HG03558 (cell line): ENCODE data around the gene GNAT1.

Source experiments
- ATAC-seq: cut with Tn5 transposase; IDR thresholded peaks from one replicate; pipeline ENCODE4 v1.9.1; 2021; ENCODE audit warnings: moderate number of reproducible peaks; ENCODE audit not compliant: unreplicated experiment; ENCODE audit errors: extremely low read depth

GNAT1 gene

DNA sequence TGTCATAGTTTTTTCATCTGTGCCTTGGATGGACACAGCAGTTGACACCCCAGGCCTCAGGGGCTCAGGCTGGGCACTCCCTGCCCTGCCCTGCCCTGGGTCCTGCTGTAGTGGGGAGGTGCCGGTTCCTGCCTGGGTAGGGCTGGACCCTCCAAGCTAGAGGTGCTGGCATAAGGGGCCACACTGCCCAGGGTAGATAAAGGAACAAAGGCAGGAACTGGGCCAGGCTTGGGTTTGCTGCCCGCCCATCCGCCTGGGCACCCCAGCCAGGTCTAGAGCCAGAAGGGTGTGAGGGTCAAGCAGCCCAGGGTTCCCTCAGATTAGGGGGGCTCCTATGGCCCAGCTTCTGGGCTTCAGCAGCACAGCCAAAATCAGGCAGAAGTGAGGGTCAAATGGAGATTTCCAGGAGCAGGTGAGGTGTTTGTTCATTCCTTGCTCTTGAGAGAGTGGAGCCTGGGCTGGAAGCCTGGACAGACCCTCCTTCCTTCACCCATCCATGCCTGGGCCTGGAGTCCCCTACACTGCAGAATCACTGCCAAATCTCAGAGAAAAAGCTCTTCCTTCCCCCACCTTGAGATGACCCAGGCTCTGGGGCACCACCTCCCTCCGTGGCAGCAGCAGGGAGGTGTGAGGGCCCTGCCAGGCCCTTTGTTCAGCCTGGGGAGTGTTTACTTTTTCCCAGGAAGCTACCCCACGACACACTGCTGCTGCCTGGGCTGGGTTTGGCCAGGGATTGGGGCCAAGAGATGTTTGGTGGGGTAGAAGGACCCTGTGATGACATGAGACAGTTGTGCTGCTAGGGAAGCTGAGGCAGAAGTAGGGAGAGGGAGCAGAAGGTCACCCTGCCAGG lies 29.2 kb upstream of the GNAT1 start:
- no peak for ATAC-seq

DNA sequence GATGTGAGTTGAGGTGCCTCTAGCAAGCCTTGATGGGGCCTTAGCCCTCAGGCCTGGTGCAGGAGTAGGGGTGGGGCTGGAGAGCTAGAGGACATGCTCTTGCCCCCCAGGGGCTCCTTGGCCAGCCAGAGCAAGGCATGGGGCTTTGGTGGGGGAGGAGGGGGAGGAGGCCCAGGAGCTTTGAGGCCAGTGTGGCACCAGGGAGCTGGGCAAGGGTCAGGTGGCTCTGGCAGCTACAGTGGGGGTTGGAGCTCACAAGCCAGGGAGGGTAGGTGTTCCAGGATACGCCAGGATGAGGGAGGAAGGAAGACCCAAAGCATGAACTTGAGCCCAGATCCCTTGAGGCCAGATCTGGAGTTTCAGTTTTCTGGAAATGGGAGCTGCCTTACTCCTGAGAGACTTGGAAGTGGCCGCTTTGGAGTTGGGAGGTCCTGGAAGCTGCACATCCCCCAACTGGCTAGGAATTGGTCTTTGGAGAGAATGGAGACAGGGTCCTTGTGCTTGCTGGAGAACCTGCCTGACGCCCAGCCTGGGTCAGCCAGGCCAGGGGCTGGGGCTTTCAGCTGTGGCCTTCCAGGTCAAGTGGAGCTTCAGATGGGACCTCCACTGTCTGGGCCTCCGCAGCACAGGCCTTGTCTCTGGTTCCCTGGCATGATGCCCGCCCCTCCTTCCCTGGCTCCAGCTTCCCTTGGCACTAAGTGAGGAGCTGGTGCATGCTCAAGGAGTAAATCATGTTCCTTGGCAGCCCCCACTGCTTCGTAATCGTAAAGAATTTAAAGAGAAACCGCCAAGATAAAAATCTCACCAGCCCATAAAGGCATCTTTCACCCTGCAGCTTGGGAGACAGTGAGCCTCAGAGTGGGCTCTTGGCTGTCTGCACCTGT lies 27.6 kb upstream of the GNAT1 start:
- no peak for ATAC-seq

DNA sequence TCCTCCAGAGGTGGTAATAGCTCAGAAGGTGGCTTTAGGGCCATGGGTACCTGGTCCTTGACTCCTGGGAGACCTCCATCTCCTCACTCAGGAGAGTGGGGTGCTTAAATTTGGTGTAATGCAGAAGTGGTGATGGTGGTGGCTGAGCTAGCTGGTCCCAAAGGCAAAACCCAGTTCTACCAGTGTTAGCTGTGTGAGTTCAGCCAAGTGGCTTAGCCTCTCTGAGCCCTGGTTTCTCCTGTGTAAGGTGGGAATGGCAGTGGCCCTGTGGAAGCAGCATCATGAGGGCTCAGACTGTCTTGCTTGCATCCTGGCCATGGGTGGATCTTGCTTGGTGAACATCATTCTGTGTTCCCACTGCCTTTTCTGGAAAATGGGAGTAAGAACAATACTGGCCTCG lies 26.9 kb upstream of the GNAT1 start:
- ATAC-seq, result no peak

DNA sequence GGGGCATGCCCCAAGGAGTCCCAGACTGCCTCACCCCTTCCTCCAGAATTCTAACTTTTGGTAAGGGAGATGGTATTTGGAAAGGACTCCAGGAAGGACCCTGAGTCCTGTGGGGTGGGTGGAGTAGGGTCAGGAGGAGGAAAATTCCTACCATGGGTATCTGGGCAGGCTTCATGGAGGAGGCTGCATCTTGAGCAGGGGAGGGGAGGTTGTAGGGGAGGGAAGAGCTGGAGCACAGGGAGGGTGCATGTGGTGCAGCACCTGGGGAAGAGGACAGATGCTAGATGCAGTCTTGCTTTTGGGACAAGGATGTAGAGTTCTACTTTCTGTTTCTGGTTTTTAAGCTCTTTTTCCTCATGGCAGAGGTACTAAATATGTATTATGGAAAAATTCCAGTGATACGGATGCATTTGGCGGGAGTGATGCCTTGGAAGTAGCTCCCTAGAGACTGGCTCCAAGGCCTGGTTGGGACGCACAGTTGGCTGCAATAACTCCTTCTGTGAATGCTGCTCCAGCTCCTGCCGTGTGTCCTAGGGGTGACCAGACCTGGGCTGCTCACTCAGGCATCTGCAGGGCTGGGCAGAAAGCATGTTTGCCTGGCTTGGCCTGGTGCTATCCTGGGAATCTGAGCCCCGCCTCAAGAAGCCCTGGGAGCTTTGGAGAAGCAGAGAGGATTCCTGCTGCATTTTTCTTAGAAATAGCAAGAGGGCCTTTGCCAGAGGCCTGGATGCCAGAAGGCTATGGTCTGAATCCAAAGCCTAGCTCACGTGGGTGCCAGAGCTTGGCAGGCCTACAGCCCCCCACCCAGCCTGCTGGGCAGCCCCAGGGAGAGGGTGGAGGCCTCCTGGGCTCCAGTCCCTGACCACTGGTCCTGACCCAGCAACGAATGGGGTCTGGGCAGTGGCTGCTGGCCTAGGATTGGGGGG lies 26.2 kb upstream of the GNAT1 start:
- no peak for ATAC-seq

DNA sequence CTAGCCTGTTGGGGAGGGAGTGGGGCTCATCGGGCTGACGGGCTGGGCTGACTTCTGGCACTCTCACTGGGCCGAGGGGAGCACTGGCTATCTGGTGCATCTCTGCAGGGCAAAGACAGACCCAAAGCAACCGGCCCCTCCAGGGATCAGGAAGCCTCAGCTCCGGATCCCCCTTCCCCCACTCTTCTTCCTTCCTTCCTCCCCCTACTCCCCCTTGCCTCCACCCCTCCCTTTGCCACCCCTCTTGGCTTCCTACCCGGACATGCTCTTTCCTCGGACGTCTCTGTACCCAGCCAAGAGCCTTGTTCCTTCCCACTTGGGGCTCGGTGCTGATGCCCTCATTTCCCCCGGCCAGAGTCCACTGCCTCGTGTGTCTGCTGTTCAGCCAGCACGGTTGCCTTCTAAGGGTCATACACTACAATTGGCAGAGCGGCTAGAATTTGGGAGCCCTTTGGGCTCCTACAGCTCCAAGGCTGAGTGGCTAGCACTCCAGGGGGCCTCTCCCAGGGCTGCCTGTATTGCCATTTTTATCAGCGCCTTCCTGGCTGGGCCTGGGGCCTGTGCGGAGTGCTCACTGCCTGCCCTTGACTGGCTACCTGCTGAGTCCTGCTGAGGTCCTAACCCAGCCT lies 25.4 kb upstream of the GNAT1 start:
- no peak for ATAC-seq

DNA sequence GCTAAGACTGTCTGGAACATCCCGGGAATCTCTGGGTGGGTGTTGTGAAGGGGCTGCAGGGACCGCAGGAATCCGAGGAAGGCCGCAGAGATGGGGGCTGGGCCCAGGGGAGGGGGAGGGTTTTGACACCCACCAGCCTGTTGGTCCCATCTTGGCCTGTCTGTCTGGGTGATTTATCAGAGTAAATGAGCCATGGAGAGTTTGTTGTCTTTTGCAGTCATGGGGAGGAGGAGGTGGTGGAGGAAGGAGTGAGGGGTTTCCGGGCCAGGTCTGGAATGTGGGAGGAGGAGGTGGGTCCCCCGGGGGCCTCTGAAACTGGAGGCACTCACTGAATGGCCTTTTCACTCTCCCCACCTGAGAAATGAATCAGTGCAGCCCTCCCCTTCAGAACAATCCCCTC lies 24.8 kb upstream of the GNAT1 start:
- ATAC-seq, result no peak

DNA sequence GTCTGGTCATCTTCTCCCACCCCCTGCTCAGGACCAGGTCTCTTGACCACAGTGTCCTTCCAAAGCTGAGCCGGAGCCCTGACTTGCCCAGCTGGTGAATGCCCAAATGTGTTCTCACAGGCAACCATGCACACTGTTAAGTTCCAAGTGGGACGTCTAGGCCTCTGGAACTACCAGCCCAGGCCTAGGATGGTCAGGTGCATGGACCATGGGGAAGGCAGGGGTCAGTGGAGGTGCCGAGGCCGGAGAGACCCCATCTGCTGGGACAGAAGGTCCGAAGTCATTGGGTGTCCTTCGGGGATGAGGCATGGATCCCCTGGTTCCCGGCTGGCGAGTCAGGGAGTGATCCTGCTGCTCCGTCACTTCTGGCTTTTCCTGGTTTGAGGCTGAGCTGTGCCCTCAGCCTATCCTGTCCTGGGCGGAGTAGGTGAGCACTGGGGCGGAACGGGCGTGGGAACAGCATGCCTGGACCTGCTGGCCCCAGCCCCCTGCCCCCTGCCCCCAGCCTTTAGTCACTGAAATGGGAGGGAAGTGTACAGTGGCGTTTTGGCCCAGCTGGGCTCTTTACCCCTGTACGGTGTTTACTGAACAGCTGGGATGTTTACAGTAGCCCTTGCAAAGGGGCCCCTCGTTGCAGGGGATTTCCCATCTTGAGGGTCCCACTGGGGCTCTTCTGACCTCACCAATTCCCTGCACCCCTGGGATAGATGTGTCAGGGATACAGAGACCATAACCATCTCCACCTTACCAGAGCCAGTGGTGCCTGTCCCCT lies 24.2 kb upstream of the GNAT1 start:
- no peak for ATAC-seq

DNA sequence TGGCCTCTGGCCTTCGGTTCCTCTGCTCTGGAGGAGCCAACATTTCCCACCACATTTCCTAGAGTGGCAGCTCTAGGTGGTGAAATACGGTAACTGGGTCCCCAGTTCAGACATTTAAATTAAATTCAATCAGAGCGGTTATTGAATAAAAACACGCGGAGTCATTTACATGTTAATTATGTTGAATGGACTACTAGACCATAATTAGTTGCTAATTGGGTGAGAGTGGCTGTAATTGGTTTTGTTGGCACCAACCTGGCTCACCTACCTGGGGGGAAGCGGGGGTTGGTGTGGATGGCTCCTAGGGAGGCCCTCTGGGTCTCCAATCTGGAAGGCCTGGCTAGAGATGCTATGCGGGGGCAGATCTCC lies 23.6 kb upstream of the GNAT1 start:
- no peak for ATAC-seq

DNA sequence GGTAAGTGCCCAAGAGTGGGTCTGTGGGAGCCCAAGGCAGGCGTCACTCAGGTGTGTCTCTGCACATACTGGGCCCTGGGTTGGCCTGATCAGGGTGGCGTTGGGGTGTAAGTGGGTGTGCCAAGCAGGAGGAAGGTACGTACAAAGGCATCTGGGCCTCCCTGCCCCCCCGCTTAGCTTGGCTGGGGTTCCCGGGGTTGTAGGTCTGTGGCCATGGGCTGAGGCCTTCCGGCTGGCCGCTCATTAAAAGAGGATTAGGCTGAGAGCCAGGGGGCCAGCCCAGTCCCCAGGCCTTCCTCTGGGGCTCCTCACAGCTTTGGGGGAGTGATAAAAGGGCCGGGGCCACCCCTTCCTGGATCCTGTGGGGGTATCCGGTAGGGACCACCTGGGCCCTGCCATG lies 23.0 kb upstream of the GNAT1 start:
- no peak for ATAC-seq

DNA sequence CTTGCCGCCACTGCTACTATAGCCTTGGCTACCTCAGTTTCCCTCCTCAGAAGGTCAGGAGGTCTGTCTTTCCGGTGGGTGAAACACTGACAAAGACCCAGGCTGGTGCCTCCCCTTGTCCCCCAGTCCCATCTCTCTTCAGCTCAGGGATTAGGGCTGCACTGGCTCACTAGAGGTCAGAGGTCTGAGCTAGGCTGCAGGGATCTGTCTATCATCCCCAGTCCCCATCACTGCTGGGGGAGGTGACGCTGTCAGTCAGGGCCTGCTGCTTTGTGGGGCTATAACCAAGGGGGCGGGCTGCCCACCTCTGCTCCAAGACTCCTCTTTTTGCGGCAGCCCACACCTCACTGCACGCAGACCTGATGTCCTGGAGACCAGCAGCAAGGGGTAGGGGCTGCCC lies 22.6 kb upstream of the GNAT1 start:
- no peak for ATAC-seq

DNA sequence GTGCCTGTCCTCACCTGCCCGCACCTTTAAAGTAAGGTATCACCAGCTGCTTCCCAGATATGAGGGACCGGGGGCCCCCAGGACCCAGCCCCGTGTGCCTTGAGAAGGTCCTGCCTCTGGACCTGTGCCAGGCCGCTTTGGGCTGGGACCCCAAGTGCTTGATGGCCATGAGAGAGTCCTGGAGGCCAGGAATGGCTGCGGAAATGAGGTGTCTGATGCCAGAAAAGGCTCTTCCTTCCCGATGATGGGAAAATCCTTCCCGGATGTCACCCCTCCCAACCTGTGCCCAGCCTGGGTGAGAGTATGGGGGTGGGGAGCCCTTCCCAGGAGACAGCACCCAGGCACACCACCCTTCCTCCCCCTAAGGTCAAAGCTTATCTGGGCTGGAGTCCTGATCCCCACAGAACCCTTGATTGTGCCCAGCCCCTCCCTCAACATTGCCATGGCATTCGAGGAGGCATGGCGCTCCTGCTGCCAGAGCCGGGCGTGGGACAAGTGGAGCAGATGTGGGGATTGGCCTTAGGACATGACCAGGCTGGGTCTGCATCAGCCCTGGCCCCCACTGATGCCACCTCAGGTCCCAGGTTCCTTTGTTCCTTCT lies 22.1 kb upstream of the GNAT1 start:
- ATAC-seq, result no peak

DNA sequence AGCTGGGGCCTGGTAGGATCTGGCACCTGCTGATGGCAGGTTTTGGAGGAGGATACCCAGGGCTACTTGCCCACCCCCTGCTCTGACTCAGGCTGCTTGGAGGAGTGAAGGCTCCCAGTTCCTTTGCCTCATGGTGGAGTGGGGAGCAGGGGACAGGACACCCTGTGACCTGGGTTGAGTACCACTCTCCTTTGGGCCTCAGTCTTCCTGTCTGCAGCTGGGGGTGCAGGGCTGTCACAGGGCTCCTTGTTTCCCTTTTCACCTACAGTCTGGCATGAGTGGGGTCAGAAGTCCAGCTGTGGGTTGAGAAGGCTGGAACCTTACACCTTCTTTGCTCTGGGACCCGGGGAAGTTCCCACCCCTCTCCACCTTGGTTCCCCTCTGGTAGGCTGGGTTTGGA lies 21.6 kb upstream of the GNAT1 start:
- no peak for ATAC-seq

DNA sequence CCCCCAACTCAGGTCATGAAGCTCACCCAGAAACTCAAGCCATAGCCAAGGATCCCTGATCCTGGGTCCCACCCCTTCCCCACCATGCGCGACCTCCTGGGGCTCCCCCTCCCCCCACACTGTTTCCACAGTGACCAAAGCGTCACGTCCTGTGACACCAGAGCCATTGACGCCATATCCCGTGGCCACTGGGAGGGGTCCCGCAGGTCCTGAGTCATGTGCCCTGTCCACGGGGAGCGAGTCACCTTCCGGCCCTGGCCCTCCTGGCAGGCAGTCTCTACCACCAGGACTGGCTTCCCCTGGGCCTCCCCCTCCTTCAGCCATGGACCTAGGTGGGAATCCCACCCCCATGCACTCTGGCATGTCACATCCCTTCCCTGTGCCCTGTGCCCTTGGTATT lies 20.7 kb upstream of the GNAT1 start:
- no peak for ATAC-seq

DNA sequence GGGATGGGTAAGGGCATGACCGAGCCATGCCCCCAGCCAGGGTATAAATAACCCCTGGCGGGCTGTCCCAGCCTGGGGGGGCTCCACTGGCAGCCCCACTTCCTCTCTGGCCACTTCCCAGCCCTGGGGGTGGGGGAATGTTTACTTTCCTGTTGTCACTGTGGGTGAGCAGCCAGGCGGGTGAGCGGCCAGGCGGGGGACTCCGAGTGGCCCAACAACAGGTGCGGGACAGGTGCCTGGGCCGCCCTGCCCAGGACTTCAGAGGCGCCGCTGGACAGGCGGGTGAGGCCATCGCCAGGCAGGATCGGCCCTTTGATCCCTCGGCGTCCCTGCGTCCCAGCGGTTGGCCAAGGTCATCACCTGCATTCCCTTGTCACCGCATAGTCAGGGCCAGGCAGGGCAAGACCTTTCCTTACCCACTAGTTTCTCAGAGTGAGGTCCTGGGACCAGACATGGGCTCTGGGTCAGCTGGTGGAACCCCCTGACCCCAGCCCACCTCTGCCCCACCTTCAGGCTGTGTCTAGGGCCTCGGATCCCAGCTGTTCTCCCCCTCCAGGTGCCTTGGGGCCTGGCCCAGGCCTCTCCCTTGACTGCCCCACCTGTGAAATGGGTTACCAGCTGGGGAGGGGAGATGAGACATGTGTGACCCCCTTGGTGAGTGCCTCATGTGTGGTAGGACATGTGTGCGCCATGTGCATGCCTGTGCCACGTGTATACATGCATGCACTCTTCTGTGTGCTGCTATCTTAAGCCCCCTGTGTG lies 19.7 kb upstream of the GNAT1 start:
- no peak for ATAC-seq

DNA sequence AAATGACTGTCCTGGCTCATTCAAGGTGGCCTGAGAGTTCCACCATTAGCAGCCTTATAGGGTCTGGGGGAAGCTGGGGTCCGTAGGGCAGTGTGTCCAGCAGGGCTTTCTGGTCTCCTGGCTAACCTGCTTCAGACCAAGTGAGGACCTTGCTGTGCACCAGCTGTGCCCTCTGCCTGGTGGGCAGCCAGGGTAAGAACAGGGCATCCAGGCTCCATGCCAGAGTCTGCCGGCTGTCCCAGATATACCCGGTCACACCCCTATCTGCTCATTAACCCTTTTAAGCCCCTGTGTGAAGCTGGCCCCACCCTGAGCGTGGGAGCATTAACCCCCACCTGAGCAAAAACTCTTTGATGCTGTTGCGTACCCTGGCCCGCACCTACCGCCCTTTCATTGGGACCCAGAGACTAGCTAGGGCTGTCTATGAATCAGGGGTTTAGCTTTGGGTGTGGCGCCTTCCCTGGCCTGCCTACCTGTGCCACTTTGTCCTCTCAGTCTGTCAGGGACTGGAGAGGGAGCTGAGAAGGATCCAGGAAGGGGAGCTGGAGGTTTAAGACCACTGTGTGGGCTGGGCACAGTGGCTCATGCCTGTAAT lies 18.7 kb upstream of the GNAT1 start:
- no peak for ATAC-seq

DNA sequence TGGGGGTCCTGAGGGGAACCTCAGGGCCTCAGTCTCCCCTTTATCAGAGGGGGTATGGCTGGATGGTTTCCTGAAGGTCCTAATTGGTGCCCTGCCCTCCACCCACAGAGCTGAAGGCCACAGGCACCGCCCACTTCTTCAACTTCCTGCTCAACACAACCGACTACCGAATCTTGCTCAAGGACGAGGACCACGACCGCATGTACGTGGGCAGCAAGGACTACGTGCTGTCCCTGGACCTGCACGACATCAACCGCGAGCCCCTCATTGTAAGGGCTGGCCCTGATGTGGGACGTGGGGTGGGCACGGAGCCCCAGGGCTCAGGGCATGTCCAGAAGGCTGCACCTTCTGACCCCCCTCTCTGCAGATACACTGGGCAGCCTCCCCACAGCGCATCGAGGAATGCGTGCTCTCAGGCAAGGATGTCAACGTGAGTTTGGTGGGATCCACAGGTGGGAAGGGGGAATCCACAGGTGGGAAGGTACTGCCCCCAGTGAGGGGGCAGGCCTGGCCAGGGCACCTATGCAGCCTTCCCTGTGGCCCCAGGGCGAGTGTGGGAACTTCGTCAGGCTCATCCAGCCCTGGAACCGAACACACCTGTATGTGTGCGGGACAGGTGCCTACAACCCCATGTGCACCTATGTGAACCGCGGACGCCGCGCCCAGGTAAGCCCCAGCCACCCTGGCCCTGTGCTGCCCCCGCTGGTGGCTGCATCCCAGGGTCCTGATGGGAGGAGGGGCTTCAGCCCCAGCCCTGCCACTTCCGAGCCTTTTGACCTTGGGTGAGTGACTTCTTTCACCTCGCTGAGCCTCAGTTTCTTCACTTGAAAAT lies 17.5 kb upstream of the GNAT1 start:
- ATAC-seq, result no peak

DNA sequence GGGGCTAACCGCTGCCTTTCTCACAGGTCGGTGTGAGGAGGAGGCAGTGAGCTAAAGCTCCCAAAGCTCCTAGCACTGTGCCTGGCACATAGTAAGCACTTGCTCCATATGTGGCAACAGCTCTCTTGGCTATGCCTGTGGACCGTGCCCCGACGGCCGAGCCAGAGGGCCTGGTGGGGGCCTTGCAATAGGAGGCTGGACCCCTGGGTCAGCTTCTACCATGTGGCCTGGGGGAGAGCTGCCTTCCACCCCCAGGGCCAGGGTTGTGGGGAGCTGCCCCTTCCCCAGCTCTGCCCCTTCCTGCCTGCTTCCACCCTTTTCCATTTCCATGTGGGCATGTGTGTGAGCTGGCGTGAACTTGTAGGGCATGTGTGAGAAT lies 16.9 kb upstream of the GNAT1 start:
- ATAC-seq, result no peak
